Mesodermal cell (in vitro differentiated cells): ENCODE measurements around the gene ARPC4.

ENCODE experiments used
- H3K27ac ChIP-seq: 2 replicates; pipeline ENCODE4 v1.7.0; 2013; ENCODE audit warnings: mild to moderate bottlenecking, low read depth, low read length, moderate library complexity; ENCODE audit not compliant: severe bottlenecking
- H3K36me3 ChIP-seq: 2 replicates; pipeline ENCODE4 v1.7.1; 2013; ENCODE audit warnings: mild to moderate bottlenecking, low read length, moderate library complexity; ENCODE audit not compliant: control insufficient read depth, insufficient read depth
- H3K4me1 ChIP-seq: one replicate; pipeline ENCODE4 v1.7.1; 2013; ENCODE audit warnings: mild to moderate bottlenecking, low read length; ENCODE audit not compliant: insufficient read depth, control insufficient read depth, poor library complexity, severe bottlenecking
- H3K4me3 ChIP-seq: 2 replicates; pipeline ENCODE4 v1.7.0; 2013; ENCODE audit warnings: low read length, control low read depth, mild to moderate bottlenecking; ENCODE audit not compliant: insufficient read depth, poor library complexity, severe bottlenecking; ENCODE audit errors: extremely low read depth
- H3K9me3 ChIP-seq: 2 replicates; pipeline ENCODE4 v1.7.1; 2013; ENCODE audit warnings: mild to moderate bottlenecking, low read length, moderate library complexity; ENCODE audit not compliant: control insufficient read depth
- WGBS, 2 experiments: methylation state at CpG; one replicate each; pipeline ENCODE4 v1.1.5; 2013; ENCODE audit warnings: missing lambda C conversion rate in 2 of 2; ENCODE audit not compliant: insufficient coverage in 2 of 2; 5-methylcytosine and 5-hydroxymethylcytosine counted together

The ARPC4 gene

GRCh38 chr3:9793161-9793781, 389 bp downstream of the ARPC4 start:
- Histone ChIP-seq H3K27ac (peak overlapping the region; percentile 100), H3K36me3 (peaks cover 64% of the 10 kb centered on the region), H3K9me3 (no peaks in the 10 kb centered on the region), H3K4me1 (no peaks in the 10 kb centered on the region), H3K4me3 (peak overlapping the region; percentile 98)
- 0 to 1% methylated on average over 17 to 18 of the region's 23 CpGs for WGBS, 2 experiments

- WGBS, 2 experiments = 98 to 99% methylated on average over 9 to 11 of the region's 11 CpGs
- peaks cover 70% of the 10 kb centered on the region for H3K36me3 ChIP-seq
- H3K27ac ChIP-seq = no peak overlapping the region
- H3K4me1 ChIP-seq = no peaks in the 10 kb centered on the region
- peak overlapping the region; percentile 98 for H3K4me3 ChIP-seq
- H3K9me3 ChIP-seq = no peaks in the 10 kb centered on the region
Measured at GRCh38 chr3:9794400-9794799, 1.5 kb downstream of the ARPC4 start.

- 100% methylated on average over 2 to 3 of the region's 5 CpGs for WGBS, 2 experiments
- Histone ChIP-seq H3K27ac (no peak overlapping the region), H3K9me3 (no peaks in the 10 kb centered on the region), H3K36me3 (peaks cover 71% of the 10 kb centered on the region), H3K4me3 (no peak overlapping the region), H3K4me1 (no peaks in the 10 kb centered on the region)
Measured at GRCh38 chr3:9795207-9795606, 2.3 kb downstream of the ARPC4 start.

GRCh38 chr3:9797196-9797945, 4.5 kb downstream of the ARPC4 start:
- H3K36me3 ChIP-seq = peaks cover 82% of the 10 kb centered on the region
- no peaks in the 10 kb centered on the region for H3K4me1 ChIP-seq
- 81 to 96% methylated on average over 7 to 10 of the region's 12 CpGs for WGBS, 2 experiments
- no peak overlapping the region for H3K4me3 ChIP-seq
- H3K9me3 ChIP-seq = no peaks in the 10 kb centered on the region
- no peak overlapping the region for H3K27ac ChIP-seq

GRCh38 chr3:9800529-9800928, 7.6 kb downstream of the ARPC4 start:
- peaks cover 96% of the 10 kb centered on the region for H3K36me3 ChIP-seq
- H3K27ac ChIP-seq = no peak overlapping the region
- H3K9me3 ChIP-seq = no peaks in the 10 kb centered on the region
- H3K4me1 ChIP-seq = peaks cover 2% of the 10 kb centered on the region
- WGBS, 2 experiments = 97 to 100% methylated on average over 4 of the region's 5 CpGs
- no peak overlapping the region for H3K4me3 ChIP-seq

- Histone ChIP-seq H3K36me3 (peaks cover 95% of the 10 kb centered on the region), H3K9me3 (no peaks in the 10 kb centered on the region), H3K4me3 (no peak overlapping the region), H3K4me1 (peaks cover 8% of the 10 kb centered on the region), H3K27ac (no peak overlapping the region)
- WGBS, 2 experiments = no CpG with 5 or more reads among the region's 1 CpG
Measured at GRCh38 chr3:9803494-9803893, 10.6 kb downstream of the ARPC4 start.

GRCh38 chr3:9804996-9805395, 12.1 kb downstream of the ARPC4 start:
- 95 to 100% methylated on average over 3 to 4 of the region's 5 CpGs for WGBS, 2 experiments
- H3K36me3 ChIP-seq = peaks cover 81% of the 10 kb centered on the region

GRCh38 chr3:9806137-9806536, 13.3 kb downstream of the ARPC4 start:
- H3K27ac ChIP-seq = no peak overlapping the region
- no peak overlapping the region for H3K4me3 ChIP-seq
- 95 to 100% methylated on average over 2 to 9 of the region's 12 CpGs for WGBS, 2 experiments
- H3K36me3 ChIP-seq = peaks cover 71% of the 10 kb centered on the region
- no peaks in the 10 kb centered on the region for H3K9me3 ChIP-seq
- peaks cover 13% of the 10 kb centered on the region for H3K4me1 ChIP-seq

More at GRCh38 chr3:9804996-9805395, 12.1 kb downstream of the ARPC4 start:
- peaks cover 13% of the 10 kb centered on the region for H3K4me1 ChIP-seq
- H3K9me3 ChIP-seq = no peaks in the 10 kb centered on the region
- H3K4me3 ChIP-seq = no peak overlapping the region
- H3K27ac ChIP-seq = no peak overlapping the region

- WGBS, 2 experiments = 94 to 97% methylated on average over 5 to 6 of the region's 7 CpGs
- Histone ChIP-seq H3K4me1 (peaks cover 13% of the 10 kb centered on the region), H3K36me3 (peaks cover 63% of the 10 kb centered on the region), H3K4me3 (no peak overlapping the region), H3K27ac (no peak overlapping the region), H3K9me3 (no peaks in the 10 kb centered on the region)
Measured at GRCh38 chr3:9806688-9807589, 14.1 kb downstream of the ARPC4 start.

GRCh38 chr3:9807981-9808344, 15.1 kb downstream of the ARPC4 start:
- H3K27ac ChIP-seq = no peak overlapping the region
- peaks cover 13% of the 10 kb centered on the region for H3K4me1 ChIP-seq
- H3K36me3 ChIP-seq = peaks cover 57% of the 10 kb centered on the region
- no peak overlapping the region for H3K4me3 ChIP-seq
- WGBS, 2 experiments = no CpG with 5 or more reads among the region's 2 CpGs
- no peaks in the 10 kb centered on the region for H3K9me3 ChIP-seq
